AG04450 (cell line): ENCODE results near the gene DNM3. TPM values are rescaled to one million over a fixed set of nuclear protein-coding genes. Genes with fewer than 3 reads are reported as not detected.

Source experiments
- CTCF ChIA-PET: fragments of 300-600, 350-600 bp; formaldehyde crosslinking; extraction: SDS; loops from one replicate; lab custom pipeline; 2022; ENCODE audit warnings: antibody characterized with exemption, inconsistent platforms; lab: Charles Lee
- POLR2A ChIA-PET: fragments of 350-600 bp; formaldehyde crosslinking; extraction: SDS; loops from one replicate; lab custom pipeline; 2021; ENCODE audit warnings: antibody characterized with exemption, inconsistent platforms; lab: Yijun Ruan, JAX
- DNase-seq: peaks from one replicate; pipeline ENCODE4 v3.0.0-alpha.2; 2011; ENCODE audit warnings: low read depth, low spot score
- H3K27ac ChIP-seq: one replicate; pipeline ENCODE4 v1.5.1; 2012; ENCODE audit warnings: low read depth, low read length, control low read depth
- H3K27me3 ChIP-seq: one replicate; pipeline ENCODE4 v1.6.0; 2012; ENCODE audit warnings: low read length; ENCODE audit not compliant: control insufficient read depth, insufficient read depth
- H3K4me3 ChIP-seq: 2 replicates; pipeline ENCODE4 v1.5.1; 2011; ENCODE audit warnings: mild to moderate bottlenecking, low read depth, low read length, control low read depth
- H3K9me3 ChIP-seq: 2 replicates; pipeline ENCODE4 v1.5.1; 2012; ENCODE audit warnings: low read length; ENCODE audit not compliant: control insufficient read depth, insufficient read depth
- polyA plus RNA-seq: library from polyadenylated mRNA; depleted of rRNA; stranded (reverse); fragments of >200 nt; gene quantifications from 2 replicates; pipeline ENCODE4 v1.2.3, GENCODE V29; 2011
- TF ChIP-seq, protein P1 (sequence below): IDR thresholded peaks from 2 replicates; pipeline ENCODE4 v1.5.1; 2011; ENCODE audit warnings: low read depth, low read length, control low read depth, inconsistent platforms

DNM3 gene
- polyA plus RNA-seq, 1 experiment = 0.37 TPM

DNA sequence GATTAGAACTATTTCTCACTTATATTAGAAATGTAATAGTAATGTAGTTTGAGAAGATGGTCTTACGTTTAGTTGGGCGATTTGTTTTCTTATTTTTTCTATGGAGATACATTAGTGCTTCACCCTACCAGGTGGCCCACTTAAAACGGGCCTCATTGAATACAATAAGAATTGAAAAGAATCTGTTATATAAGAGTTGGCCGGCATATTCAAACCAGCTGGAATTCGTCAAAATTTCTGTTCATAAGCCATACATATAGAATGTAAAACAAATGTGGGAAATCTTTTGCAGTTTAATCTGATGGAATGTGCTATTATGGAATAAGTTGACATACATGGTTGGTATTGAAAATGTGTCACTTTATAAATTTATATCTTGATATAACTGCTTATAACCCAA, 482.8 kb downstream of the DNM3 start:
- DNase-seq = no peak

DNA sequence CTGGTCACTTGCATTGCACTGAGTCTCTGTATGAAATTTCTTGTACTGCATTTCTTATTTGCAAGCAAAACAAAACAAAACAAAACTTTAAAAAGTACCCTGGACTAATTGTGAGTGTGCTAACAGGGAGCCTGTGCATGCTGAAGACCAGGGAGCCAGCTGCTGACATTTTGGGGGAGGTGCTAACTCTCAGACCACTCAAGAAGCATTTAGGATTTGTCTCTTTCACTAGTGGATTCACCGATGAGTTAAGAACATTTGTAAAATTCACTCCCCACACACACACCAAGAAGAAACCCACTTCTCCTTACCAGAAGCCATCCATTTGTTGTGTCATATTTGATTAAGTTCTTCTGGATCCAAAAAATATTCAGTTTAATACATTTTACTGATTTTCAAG, 483.5 kb downstream of the DNM3 start:
- TF ChIP-seq, protein P1, sequence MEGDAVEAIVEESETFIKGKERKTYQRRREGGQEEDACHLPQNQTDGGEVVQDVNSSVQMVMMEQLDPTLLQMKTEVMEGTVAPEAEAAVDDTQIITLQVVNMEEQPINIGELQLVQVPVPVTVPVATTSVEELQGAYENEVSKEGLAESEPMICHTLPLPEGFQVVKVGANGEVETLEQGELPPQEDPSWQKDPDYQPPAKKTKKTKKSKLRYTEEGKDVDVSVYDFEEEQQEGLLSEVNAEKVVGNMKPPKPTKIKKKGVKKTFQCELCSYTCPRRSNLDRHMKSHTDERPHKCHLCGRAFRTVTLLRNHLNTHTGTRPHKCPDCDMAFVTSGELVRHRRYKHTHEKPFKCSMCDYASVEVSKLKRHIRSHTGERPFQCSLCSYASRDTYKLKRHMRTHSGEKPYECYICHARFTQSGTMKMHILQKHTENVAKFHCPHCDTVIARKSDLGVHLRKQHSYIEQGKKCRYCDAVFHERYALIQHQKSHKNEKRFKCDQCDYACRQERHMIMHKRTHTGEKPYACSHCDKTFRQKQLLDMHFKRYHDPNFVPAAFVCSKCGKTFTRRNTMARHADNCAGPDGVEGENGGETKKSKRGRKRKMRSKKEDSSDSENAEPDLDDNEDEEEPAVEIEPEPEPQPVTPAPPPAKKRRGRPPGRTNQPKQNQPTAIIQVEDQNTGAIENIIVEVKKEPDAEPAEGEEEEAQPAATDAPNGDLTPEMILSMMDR = no peak
- Histone ChIP-seq H3K27ac (no peak overlapping the region), H3K4me3 (no peak overlapping the region), H3K27me3 (no peaks in the 10 kb centered on the region), H3K9me3 (no peaks in the 10 kb centered on the region)
- ChIA-PET POLR2A (no interaction called here), CTCF (no interaction called here)
- DNase-seq = no peak

More for the DNA sequence above, 482.8 kb downstream of the DNM3 start:
- ChIA-PET POLR2A (no interaction called here), CTCF (no interaction called here)
- no peak overlapping the region for H3K27ac ChIP-seq
- no peaks in the 10 kb centered on the region for H3K27me3 ChIP-seq
- H3K9me3 ChIP-seq = no peaks in the 10 kb centered on the region
- TF ChIP-seq, protein P1 = no peak
- H3K4me3 ChIP-seq = no peak overlapping the region

DNA sequence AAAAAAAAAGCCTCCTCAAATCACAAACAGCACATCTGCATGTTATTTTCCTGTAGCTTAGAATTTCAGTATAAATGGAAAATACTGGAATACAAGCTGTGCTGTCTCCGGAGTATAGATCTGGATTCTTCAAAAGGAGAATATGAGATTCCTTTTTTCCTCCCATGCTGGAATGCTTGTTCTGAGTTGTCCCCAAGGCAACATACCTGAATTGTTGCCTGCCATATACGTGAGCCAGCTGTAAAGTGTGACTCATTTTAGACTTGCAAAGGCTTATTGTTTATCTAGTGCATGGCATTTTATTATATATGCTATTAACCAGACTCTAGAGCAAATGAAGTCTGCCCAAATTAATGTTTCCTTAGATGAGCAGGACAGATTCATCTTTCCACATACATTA, 484.2 kb downstream of the DNM3 start:
- ChIA-PET POLR2A (no interaction called here), CTCF (no interaction called here)
- no peaks in the 10 kb centered on the region for H3K9me3 ChIP-seq
- no peak overlapping the region for H3K4me3 ChIP-seq
- no peaks in the 10 kb centered on the region for H3K27me3 ChIP-seq
- TF ChIP-seq, protein P1 = no peak
- no peak overlapping the region for H3K27ac ChIP-seq
- no peak for DNase-seq

DNA sequence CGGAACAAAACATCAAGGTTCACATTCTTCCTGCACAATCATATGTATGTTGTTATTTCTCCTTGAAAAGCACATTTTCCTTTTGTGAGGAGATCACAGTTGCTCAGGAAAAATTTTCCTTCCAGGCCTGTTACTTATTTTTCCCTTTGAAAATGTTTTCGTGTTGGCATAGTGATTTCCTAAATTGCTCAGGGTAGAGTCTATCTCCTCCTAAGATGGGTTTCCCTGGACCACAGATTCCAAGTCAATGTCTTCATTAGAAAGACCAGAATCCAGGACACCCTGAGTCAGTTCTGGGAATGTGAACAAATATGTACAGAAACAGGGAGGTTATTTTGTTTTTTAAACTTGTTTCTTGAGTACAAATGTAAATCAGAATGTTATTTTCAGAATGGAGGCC, 484.8 kb downstream of the DNM3 start:
- POLR2A ChIA-PET = no interaction called here

DNA sequence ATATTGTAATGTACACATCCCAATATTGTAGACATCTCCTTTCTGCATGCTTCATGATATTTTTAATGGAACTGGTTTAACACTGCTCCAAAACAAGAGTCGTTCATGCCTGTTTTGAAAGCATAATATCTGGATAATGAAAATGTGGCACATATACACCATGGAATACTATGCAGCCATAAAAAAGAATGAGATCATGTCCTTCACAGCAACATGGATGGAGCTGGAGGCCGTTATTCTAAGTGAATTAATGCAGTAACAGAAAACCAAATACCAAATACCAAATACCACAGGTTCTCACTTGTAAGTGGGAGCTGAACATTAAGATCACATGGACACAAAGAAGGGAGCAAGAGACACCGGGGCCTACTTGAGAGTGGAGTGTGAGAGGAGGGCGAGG, 487.0 kb downstream of the DNM3 start:
- POLR2A ChIA-PET = interaction anchor here (0.6 kb wide), 1 partner anchor 147 kb away, joined by 4 read pairs; no protein-coding TSS in a partner anchor
- Histone ChIP-seq H3K27ac (no peak overlapping the region), H3K4me3 (no peak overlapping the region), H3K9me3 (no peaks in the 10 kb centered on the region), H3K27me3 (no peaks in the 10 kb centered on the region)
- TF ChIP-seq, protein P1 = no peak
- no peak for DNase-seq
- CTCF ChIA-PET = no interaction called here

More for the DNA sequence above, 484.8 kb downstream of the DNM3 start:
- TF ChIP-seq, protein P1 = no peak
- CTCF ChIA-PET = no interaction called here
- Histone ChIP-seq H3K27ac (no peak overlapping the region), H3K27me3 (no peaks in the 10 kb centered on the region), H3K9me3 (no peaks in the 10 kb centered on the region), H3K4me3 (no peak overlapping the region)
- DNase-seq = no peak
